Skin epidermis (tissue), 12 donors: ENCODE data around the gene MAGEB6.
"Not testable (repeated sequence)": the region's sequence is repeated elsewhere in the genome, so short reads cannot be mapped to it uniquely, and the experiment has no call there.

ENCODE experiments used
- H3K27ac ChIP-seq, 21 experiments: fragments of 200-600 bp; sonication (generic) in 11 of 21; one replicate each; pipeline ENCODE4 v1.5.0; 2020; ENCODE audit warnings: mild to moderate bottlenecking in 3 of 21, inconsistent platforms in 2 of 21, moderate library complexity in 2 of 21
- H3K4me3 ChIP-seq, 7 experiments: fragments of 200-600 bp; sonication (generic) in 2 of 7; one replicate each; pipeline ENCODE4 v1.5.0; 2020; ENCODE audit warnings: inconsistent platforms in 2 of 7, mild to moderate bottlenecking in 2 of 7, moderate library complexity in 1 of 7

The MAGEB6 gene

DNA sequence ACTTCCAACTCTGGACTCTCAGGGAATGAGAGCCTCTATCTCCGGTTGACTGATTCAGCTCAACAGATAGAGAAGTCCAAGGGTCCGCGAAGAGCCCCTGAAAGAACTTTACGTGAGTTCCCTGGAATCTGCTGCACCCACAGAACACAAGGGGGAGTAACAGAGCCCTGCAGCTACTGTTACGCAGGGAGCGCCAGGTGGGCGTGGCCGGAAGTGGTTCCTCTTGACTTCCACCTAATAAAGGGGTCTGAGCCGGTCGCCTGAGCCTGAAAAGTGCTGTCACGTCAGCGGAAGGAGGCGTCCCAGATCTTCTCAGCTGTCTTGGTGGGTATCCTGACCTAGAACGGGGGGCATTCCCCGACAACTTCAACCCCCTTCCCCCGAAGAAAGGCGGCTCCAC is at the start of gene MAGEB6:
Gene MAGEB6 (plus strand): TSS at position 237 of the 400 bp plus-strand sequence. CDS start 1,407 bp downstream, outside the sequence.
- H3K4me3 ChIP-seq, result no peak within 1 kb of the TSS
- H3K27ac ChIP-seq, result no peak within 1 kb of the TSS

DNA sequence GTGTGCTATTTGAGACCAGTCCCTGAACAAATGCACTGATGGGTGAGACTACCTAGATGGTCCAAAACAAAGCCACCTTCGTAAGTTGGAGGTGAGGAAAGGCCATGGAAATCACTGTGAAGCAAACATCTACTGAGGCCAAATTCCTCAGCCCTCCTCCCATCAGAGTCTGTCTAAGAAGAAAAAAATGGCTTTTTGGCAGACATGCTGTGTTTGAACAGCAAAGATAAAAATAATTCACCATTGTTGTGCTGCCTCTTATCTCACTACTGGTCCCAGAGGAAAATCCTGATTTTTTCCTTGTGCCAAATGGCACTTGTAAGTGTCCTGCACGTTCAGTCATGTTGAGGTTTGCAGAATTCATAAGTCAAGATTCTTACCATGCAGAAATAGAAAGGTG is 46.2 kb upstream of the MAGEB6 start:
- no peak overlapping the region for H3K4me3 ChIP-seq
- H3K27ac ChIP-seq, result no peak overlapping the region

DNA sequence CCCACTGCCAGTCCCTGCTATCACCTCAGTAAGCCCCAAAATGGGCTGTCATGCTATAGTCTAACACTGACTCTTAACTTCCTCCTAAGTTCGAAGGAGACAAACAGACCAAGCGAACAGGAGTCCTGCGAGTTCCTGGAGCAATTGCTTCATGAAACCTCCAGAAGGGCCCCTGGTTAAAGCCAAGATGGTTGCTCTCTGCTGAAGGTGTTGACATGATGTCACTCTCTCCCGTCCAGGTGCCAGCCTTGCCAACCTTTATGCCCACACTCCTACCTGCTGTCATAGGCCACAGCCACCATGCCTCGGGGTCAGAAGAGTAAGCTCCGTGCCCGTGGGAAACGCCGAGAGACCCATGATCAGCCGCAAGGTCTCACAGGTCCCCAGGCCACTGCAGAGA is 31.9 kb upstream of the MAGEB6 start, which contains the start of gene MAGEB6B:
Gene MAGEB6B (plus strand): TSS at position 301 of the 400 bp plus-strand sequence. CDS start 0 bp downstream, at position 301.
- Histone ChIP-seq H3K27ac (no peak within 1 kb of the TSS), H3K4me3 (no peak within 1 kb of the TSS)

DNA sequence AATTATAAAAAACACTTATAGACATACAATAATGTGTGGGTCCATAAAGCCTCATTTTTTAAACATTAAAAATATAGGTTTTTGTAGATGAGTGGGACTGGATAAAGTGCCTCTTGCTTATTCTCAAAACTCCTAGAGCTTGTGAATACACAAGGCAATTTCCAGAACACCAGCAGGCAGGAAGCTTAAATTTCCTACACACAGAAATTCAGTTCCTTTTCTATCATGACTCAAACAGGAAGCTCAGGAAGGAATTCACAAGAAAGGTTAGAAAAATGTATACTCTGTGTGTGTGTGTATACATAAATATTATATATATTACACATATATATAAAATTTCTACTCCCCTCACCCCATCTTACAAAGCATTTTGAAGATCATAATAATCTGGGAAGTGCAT is 11.3 kb downstream of the MAGEB6 start:
- Histone ChIP-seq H3K27ac (no peak overlapping the region), H3K4me3 (no peak overlapping the region)

- not testable (repeated sequence) for H3K4me3 ChIP-seq, H3K27ac ChIP-seq
These were observed 12.5 kb downstream of the MAGEB6 start for GRCh38 chrX:26204717-26205116.

DNA sequence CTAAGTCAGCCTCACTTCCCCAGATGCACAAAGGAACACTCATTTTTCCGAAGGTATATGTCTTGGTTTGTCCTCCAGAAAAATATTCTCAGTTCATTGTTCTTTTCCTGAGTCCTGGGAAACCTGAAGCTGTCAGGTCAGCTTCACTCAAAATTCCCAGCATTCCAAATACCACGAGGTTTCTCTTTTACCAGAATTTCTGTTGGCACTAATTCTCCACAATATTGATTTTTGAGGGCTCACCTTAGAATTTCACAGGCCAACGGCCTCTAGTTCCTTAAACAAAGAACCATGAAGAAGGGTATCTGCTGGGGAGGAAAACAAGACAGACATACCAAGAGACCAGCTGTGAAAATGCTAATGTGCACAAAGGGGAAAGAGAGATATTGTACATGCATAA is 15.8 kb downstream of the MAGEB6 start:
- Histone ChIP-seq H3K27ac (no peak overlapping the region), H3K4me3 (no peak overlapping the region)

GRCh38 chrX:26215869-26216268 is 23.6 kb downstream of the MAGEB6 start, which contains the start of gene MAGEB5:
TSS of gene MAGEB5 (plus strand) at chrX:26216169. CDS start at chrX:26217302, 1,133 bp downstream.
- Histone ChIP-seq H3K4me3 (no peak within 1 kb of the TSS), H3K27ac (no peak within 1 kb of the TSS)

GRCh38 chrX:26219351-26219750 is 27.1 kb downstream of the MAGEB6 start:
- Histone ChIP-seq H3K27ac (no peak overlapping the region), H3K4me3 (no peak overlapping the region)

DNA sequence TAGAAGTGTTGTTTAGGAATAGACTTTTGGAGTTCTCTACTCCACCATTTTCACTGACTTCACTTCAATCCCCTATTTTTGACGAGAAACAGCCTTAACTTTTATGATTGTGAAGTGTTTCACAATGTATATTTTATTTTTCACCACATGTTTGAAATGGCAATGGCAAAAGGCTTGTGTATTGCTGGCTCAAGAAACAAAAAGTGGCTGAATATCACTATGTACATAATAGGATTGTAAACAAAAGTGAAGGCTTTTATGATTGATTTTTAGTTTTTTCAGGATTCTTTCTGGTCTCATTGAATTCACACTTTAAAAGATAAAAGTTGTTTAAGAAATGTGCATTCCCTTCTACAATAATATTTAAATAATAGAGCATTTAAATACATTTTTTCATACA is 41.9 kb downstream of the MAGEB6 start:
- H3K27ac ChIP-seq, result no peak overlapping the region

More for the DNA sequence above, 41.9 kb downstream of the MAGEB6 start:
- no peak overlapping the region for H3K4me3 ChIP-seq
